Chondrocyte (in vitro differentiated cells): Measurements from ENCODE around the gene COPZ2. TPM values are rescaled to one million over a fixed set of nuclear protein-coding genes. Genes with fewer than 3 reads are reported as not detected.
"Not testable (repeated sequence)": the region's sequence is repeated elsewhere in the genome, so short reads cannot be mapped to it uniquely, and the experiment has no call there.

Experiments used
- DNase-seq: peaks from one replicate; pipeline ENCODE4 v3.0.0; 2021; ENCODE audit warnings: mixed read lengths, low spot score
- H3K27ac Mint-ChIP-seq: one replicate; pipeline ENCODE4 v1.8.0; 2021; ENCODE audit warnings: mild to moderate bottlenecking, moderate library complexity, mixed read lengths; ENCODE audit not compliant: unreplicated experiment
- H3K27me3 Mint-ChIP-seq: 2 replicates; pipeline ENCODE4 v1.8.0; 2021; ENCODE audit warnings: low read depth, mixed read lengths
- H3K36me3 Mint-ChIP-seq: 2 replicates; pipeline ENCODE4 v1.8.0; 2021; ENCODE audit warnings: low read depth, mixed read lengths
- H3K4me1 Mint-ChIP-seq: 2 replicates; pipeline ENCODE4 v1.8.0; 2021; ENCODE audit warnings: low read depth, mild to moderate bottlenecking, mixed read lengths
- H3K4me3 Mint-ChIP-seq: one replicate; pipeline ENCODE4 v1.8.0; 2021; ENCODE audit warnings: mild to moderate bottlenecking, moderate library complexity, mixed read lengths; ENCODE audit not compliant: unreplicated experiment
- H3K9me3 Mint-ChIP-seq: 2 replicates; pipeline ENCODE4 v1.8.0; 2021; ENCODE audit warnings: low read depth, mixed read lengths
- total RNA-seq: library from RNA; stranded (reverse); gene quantifications from 3 replicates; pipeline ENCODE4 v1.2.1, GENCODE V29; 2021
- TF ChIP-seq, protein P1 (sequence below): fragments of 200-600 bp; sonication (generic); IDR thresholded peaks from 2 replicates; pipeline ENCODE4 v1.5.0; 2021; ENCODE audit warnings: antibody characterized with exemption, mild to moderate bottlenecking, moderate library complexity

The COPZ2 gene
- total RNA-seq, 1 donor from 2014 or later, result 219 TPM

DNA sequence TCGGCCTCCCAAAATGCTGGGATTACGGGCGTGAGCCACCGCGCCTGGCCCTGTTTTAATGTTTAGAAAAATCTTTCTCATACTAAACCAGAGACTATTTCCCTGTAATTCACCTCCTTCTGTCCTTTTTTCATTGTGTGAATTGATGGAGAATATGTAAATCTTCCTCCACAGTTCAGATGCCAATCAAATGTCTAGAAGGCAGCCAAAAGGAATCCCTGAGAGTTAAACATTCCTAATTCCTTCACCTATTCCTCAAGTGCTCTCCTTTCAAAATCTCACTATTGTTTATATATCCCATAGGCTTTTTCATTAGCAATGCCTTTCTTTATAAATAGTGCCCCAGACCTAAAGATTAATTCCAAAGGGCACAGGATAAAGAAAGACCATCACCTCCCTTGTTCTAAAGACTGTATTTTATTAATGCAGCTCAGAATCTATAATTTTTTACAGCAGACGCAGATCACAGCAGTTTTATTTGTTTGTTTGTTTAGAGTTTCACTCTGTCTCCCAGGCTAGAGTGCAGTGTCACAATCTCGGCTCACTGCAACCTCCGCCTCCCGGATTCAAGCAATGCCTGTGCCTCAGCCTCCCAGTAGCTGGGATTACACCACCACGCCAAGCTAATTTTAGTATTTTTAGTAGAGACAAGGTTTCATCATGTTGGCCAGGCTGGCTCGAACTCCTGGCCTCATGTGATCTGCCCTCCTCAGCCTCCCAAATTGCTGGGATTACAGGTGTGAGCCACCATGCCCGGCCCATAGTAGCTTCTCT is 30.5 kb downstream of the COPZ2 start:
- Mint-ChIP-seq H3K4me3 (no peak overlapping the region), H3K36me3 (no peaks in the 10 kb centered on the region), H3K9me3 (no peaks in the 10 kb centered on the region), H3K4me1 (peaks cover 35% of the 10 kb centered on the region), H3K27me3 (no peaks in the 10 kb centered on the region), H3K27ac (no peak overlapping the region)
- TF ChIP-seq, protein P1, sequence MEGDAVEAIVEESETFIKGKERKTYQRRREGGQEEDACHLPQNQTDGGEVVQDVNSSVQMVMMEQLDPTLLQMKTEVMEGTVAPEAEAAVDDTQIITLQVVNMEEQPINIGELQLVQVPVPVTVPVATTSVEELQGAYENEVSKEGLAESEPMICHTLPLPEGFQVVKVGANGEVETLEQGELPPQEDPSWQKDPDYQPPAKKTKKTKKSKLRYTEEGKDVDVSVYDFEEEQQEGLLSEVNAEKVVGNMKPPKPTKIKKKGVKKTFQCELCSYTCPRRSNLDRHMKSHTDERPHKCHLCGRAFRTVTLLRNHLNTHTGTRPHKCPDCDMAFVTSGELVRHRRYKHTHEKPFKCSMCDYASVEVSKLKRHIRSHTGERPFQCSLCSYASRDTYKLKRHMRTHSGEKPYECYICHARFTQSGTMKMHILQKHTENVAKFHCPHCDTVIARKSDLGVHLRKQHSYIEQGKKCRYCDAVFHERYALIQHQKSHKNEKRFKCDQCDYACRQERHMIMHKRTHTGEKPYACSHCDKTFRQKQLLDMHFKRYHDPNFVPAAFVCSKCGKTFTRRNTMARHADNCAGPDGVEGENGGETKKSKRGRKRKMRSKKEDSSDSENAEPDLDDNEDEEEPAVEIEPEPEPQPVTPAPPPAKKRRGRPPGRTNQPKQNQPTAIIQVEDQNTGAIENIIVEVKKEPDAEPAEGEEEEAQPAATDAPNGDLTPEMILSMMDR, result no peak
- DNase-seq, result no peak

DNA sequence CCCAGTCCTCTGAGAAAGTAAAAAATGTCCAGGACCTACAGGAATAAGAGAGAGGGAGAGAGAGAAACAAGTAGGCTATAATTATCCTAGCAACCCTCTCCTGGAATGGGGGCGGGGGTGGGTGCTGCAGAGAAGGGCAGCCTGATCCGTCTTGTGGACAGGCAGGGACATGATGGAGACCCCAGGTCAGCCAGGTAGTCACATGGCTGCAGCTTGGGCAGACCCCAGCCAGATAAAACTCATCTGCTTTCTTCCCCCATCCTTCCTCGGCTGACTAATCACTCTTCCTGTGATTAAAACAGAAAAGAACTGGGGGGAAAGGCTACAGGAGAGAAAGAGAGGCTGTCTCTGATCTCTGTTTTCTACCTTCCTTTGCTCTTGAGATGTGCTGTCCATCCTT is 32.6 kb downstream of the COPZ2 start:
- Mint-ChIP-seq H3K4me1 (peaks cover 26% of the 10 kb centered on the region), H3K27ac (no peak overlapping the region), H3K27me3 (no peaks in the 10 kb centered on the region), H3K4me3 (no peak overlapping the region), H3K36me3 (no peaks in the 10 kb centered on the region), H3K9me3 (no peaks in the 10 kb centered on the region)
- DNase-seq, result no peak
- TF ChIP-seq, protein P1, result no peak

DNA sequence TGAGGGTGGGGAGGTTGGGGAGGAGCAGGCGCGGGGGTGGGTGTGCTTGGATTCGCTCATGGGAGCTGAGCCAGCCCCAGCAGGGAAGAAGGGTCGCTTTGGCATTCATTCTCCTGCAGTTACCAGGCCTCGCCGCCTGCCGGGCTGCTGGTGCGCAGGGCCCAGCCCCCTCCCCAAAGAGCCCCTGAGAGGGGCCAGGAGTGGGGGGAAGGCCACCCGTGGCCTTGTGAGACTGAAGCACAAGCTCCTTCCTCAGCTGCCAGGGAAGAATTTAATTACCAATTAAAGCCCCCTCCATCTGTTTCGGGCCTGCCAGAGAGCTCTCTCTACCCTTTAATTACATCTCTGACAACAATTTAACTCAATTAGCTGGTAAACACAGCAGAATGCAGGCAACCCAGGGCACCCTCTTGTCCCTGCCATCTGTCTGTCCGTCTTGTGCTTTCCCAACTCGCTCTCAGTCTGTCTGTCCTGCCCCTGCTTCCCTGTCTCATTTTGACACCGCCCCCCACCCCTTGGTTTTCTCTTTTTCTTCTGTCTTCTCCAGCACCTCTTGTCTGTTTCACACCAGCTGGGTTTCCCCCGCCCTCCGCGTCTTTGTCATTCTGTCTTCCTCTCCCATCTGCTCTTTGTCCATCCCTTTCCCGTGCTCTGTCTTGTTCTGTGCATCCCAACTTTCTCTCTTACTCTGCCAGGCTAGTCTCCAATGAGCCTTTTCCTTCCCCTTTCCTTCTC is 34.0 kb downstream of the COPZ2 start:
- Mint-ChIP-seq H3K9me3 (no peaks in the 10 kb centered on the region), H3K27me3 (no peaks in the 10 kb centered on the region), H3K27ac (peak overlapping the region; percentile 89), H3K36me3 (no peaks in the 10 kb centered on the region), H3K4me1 (peaks cover 26% of the 10 kb centered on the region), H3K4me3 (no peak overlapping the region)
- TF ChIP-seq, protein P1, result peak; percentile 8
- DNase-seq, result no peak

DNA sequence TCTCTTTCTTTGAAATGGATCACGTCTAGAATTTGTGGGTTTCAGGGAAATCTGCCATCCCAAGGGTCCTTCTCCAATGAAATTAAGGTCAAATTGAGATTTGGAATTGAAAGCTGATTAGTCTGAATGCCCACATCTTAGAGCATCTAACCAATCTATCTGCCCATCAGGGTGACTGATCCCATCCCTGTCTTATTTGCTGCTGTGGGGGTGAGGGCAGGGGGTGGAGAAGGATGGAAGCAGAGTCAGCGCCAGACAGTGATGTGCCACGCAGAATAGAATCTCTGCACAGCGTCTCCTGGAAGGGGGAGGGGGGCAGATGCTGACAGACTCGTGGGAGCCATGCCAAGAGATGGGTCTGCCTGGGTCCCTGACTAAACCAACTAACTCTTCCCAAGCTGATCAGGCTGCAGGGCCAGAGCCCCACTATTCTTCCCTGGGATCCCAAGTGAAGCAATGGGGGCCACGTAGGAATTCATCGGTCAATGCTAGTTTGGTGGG is 34.6 kb downstream of the COPZ2 start:
- H3K9me3 Mint-ChIP-seq, result no peaks in the 10 kb centered on the region
- no peak for DNase-seq
- H3K4me1 Mint-ChIP-seq, result peaks cover 26% of the 10 kb centered on the region
- no peaks in the 10 kb centered on the region for H3K27me3 Mint-ChIP-seq
- TF ChIP-seq, protein P1, result no peak
- H3K27ac Mint-ChIP-seq, result peak overlapping the region; percentile 89
- H3K4me3 Mint-ChIP-seq, result no peak overlapping the region
- H3K36me3 Mint-ChIP-seq, result no peaks in the 10 kb centered on the region

DNA sequence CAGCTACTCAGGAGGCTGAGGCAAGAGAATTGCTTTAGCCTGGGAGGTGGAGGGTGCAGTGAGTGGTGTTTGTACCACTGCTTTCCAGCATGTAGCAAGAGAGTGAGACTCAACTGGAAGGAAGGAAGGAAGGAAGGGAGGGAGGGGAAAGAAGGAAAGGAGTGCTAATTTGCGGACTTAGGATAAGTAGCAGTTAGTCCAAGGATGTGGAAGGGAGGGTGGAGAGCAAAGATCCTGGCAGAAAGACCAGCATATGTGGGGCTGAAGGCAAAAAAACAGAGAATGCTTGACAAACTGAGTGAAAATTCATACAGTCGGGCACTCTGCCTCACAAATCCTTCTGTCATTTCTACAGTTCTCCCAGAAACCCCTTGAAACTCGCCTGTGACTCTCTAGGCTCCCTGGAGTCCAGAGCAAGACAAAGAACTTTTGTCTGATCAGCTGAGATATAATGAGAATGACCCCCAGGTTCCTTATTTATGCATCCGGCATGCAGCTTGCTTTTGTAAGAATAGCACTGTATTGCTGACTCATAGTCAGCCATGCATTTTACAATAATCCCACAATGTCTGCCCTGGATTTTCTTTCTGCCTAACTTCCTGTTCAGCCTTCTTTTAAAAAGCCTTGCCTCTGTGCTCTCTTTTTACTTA is 35.2 kb downstream of the COPZ2 start:
- Mint-ChIP-seq H3K27ac (peak overlapping the region; percentile 89), H3K36me3 (no peaks in the 10 kb centered on the region), H3K9me3 (no peaks in the 10 kb centered on the region), H3K4me1 (peaks cover 26% of the 10 kb centered on the region), H3K27me3 (no peaks in the 10 kb centered on the region), H3K4me3 (no peak overlapping the region)
- no peak for DNase-seq
- TF ChIP-seq, protein P1, result no peak

DNA sequence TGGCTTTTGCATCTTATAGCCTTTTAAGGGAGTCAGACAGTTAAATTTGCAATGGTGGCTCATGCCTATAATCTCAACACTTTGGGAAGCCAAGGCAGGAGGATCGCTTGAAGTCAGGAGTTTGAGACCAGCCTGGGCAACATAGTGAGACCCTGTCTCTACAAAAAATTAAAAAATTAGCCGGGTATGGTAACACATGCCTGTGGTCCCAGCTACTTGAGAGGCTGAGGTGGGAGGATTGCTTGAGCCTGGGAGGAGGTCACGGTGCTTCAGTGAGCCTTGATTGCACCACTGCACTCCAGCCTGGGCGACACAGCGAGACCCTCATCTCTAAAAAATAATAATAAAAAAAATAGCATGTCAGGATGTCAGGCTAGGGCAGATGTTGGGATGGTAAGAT is 35.9 kb downstream of the COPZ2 start:
- H3K36me3 Mint-ChIP-seq, H3K27ac Mint-ChIP-seq, H3K4me3 Mint-ChIP-seq, H3K27me3 Mint-ChIP-seq, DNase-seq, H3K9me3 Mint-ChIP-seq: not testable (repeated sequence)
- H3K4me1 Mint-ChIP-seq, result peaks cover 26% of the 10 kb centered on the region
